OCI-LY7 (cell line): ENCODE measurements around the gene NOS3.

Source experiments
- EZH2phosphoT487 ChIP-seq: fragments of 200-600 bp; sonication (generic); IDR thresholded peaks from 2 replicates; pipeline ENCODE4 v1.6.1; 2018; ENCODE audit warnings: low read depth, borderline replicate concordance, mild to moderate bottlenecking, mixed run types, antibody characterized with exemption, low read length, moderate library complexity, mixed read lengths
- TF ChIP-seq, protein P1 (sequence below): fragments of 200-600 bp; sonication (generic); conservative IDR thresholded peaks from 2 replicates; pipeline ENCODE4 v1.5.1; 2014; ENCODE audit warnings: mild to moderate bottlenecking, antibody characterized with exemption, low read length, moderate library complexity, mixed read lengths

DNA sequence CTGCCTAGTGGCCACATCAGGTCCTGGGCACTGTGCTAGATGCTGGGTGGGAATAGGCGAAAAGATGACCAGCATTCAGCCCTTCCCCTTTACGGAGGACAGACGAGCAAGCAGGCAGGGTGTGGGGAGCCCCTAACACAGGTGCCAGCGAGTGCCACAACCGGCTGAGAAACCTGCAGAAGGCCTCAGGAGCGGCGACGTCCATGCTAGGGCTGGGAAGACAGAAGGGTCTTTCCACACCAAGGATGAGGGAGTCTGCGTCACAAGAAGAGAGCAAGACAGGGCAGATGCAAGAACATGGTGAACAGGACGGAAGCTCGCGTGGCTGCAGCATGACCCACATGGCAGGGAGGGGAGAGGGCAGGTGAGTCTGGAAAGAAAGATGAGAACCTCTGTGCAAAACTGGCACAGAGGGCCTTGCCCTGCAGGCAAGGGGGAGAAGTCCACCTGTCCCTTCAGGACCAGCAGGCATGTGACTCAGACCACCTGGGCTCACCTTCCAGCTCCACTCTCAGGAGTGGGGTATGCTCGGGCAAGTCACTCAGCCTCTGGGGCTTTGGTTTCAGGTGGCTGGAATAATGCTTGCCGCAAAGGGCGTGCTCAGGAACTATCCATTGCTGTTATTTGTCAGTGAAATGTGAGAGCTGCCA lies 49.3 kb upstream of the NOS3 start:
- TF ChIP-seq, protein P1, sequence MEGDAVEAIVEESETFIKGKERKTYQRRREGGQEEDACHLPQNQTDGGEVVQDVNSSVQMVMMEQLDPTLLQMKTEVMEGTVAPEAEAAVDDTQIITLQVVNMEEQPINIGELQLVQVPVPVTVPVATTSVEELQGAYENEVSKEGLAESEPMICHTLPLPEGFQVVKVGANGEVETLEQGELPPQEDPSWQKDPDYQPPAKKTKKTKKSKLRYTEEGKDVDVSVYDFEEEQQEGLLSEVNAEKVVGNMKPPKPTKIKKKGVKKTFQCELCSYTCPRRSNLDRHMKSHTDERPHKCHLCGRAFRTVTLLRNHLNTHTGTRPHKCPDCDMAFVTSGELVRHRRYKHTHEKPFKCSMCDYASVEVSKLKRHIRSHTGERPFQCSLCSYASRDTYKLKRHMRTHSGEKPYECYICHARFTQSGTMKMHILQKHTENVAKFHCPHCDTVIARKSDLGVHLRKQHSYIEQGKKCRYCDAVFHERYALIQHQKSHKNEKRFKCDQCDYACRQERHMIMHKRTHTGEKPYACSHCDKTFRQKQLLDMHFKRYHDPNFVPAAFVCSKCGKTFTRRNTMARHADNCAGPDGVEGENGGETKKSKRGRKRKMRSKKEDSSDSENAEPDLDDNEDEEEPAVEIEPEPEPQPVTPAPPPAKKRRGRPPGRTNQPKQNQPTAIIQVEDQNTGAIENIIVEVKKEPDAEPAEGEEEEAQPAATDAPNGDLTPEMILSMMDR = no peak
- no peak for TF ChIP-seq EZH2phosphoT487
